Esophagus muscularis mucosa (tissue), 4 donors: ENCODE results near the gene EEF1AKMT3.

Source experiments
- EP300 ChIP-seq: sonication (generic); formaldehyde crosslinking; IDR thresholded peaks from one replicate; pipeline ENCODE4 v1.6.1; 2017; ENCODE audit warnings: antibody characterized with exemption
- POLR2A ChIP-seq: fragments of 450-650 bp; IDR thresholded peaks from one replicate; pipeline ENCODE4 v1.6.1; 2017; ENCODE audit warnings: antibody characterized with exemption, moderate library complexity, mild to moderate bottlenecking, low read depth
- POLR2AphosphoS5 ChIP-seq, 2 donors: sonication (generic); formaldehyde crosslinking; IDR thresholded peaks; one replicate each; pipeline ENCODE4 v1.6.1; 2017; ENCODE audit warnings: antibody characterized with exemption in 2 of 2
- TF ChIP-seq, protein P1 (sequence below), 3 experiments: fragments of 200-600 bp in 2 of 3; fragments of 450-650 bp in 1 of 3; sonication (generic) in 2 of 3; IDR thresholded peaks; one replicate each; pipeline ENCODE4 v1.5.1; 2017 to 2019; ENCODE audit warnings: antibody characterized with exemption in 3 of 3, mild to moderate bottlenecking in 2 of 3, moderate library complexity in 1 of 3

DNA sequence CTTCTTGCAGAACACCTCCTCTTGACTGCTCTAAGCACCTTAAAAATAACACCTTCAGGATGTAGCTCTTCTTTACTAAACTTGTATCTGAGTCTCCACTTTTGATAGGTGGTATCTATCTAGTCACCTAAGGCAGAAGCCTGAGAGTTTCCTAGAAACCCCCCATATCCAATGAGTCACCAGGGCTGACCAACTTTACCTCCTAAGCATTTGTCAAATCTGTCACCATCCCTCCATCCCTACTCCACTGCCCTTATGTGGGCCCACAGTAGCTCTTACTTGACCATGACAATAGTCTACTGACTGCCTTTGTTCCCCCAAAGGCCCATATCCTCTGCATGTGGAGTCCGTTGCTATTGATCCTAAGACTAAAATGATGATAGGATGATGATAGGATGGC, 30.2 kb downstream of the EEF1AKMT3 start:
- TF ChIP-seq, protein P1, sequence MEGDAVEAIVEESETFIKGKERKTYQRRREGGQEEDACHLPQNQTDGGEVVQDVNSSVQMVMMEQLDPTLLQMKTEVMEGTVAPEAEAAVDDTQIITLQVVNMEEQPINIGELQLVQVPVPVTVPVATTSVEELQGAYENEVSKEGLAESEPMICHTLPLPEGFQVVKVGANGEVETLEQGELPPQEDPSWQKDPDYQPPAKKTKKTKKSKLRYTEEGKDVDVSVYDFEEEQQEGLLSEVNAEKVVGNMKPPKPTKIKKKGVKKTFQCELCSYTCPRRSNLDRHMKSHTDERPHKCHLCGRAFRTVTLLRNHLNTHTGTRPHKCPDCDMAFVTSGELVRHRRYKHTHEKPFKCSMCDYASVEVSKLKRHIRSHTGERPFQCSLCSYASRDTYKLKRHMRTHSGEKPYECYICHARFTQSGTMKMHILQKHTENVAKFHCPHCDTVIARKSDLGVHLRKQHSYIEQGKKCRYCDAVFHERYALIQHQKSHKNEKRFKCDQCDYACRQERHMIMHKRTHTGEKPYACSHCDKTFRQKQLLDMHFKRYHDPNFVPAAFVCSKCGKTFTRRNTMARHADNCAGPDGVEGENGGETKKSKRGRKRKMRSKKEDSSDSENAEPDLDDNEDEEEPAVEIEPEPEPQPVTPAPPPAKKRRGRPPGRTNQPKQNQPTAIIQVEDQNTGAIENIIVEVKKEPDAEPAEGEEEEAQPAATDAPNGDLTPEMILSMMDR (IDR thresholded peaks at IDR 0.05) = no peak
- TF ChIP-seq POLR2A (no peak), EP300 (no peak), POLR2AphosphoS5 (IDR thresholded peaks at IDR 0.05) (no peak)
